ENCODE results near the gene ANTXR1.
"Not testable (repeated sequence)": the region's sequence is repeated elsewhere in the genome, so short reads cannot be mapped to it uniquely, and the experiment has no call there.

DNA sequence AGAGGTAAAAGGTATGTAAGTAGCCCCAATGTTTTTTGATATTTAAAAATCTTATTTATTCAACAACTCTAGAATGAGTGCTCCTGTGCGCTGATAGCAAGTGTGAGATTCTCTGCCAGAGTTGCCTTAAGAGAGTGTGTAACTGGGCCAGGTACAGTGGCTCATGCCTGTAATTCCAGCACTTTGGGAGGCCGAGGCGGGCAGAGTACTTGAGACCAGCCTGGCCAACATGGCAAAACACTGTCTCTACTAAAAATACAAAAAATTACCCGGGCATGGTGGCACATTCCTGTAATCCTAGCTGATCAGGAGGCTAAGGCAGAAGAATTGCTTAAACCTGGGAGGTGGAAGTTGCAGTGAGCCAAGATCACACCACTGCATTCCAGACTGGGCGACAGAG, 161.2 kb downstream of the ANTXR1 start:
- not testable (repeated sequence) for TF ChIP-seq CTCF, POLR2A (IDR thresholded peaks at IDR 0.05)

All from uterus (tissue), 2 donors.